ENCODE data around the gene PCGF3. TPM values are rescaled to one million over a fixed set of nuclear protein-coding genes. Genes with fewer than 3 reads are reported as not detected.

PCGF3 gene
- total RNA-seq, 4 donors from 2014 or later, result 31.7 to 35.3 (median 34.7) TPM

DNA sequence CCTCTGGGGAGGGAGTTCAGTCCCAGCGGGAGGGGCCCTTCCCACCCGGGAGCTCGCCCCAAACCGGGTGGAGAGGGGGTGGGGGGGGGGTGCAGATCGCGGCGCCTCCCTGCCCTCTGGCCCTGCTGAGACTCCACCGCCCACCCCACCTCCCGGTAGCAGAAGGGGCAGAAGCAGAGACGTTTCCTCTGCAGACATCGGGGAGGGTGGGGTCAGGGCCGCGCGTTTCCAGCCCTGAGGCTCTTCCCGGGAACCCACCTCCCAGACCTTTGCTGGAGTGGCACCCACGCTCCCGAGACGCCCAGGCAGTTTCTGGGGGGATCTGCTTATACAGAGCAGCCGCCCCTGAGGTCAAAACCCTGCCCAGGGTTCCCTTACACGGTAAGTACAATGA lies 90.1 kb downstream of the PCGF3 start:
- 17% methylated on average over 11 of the region's 20 CpGs for WGBS
- Histone ChIP-seq H3K9me3 (no peaks in the 10 kb centered on the region), H3K36me3 (no peaks in the 10 kb centered on the region), H3K27ac (replicated peaks in 1 of 4) (no peak overlapping the region), H3K4me1 (peaks cover 18 to 40% (median 29%) of the 10 kb centered on the region in 4 donors), H3K4me3 (peak overlapping the region; percentile 37 to 54 (median 40)), H3K27me3 (peaks cover 8 to 70% (median 34%) of the 10 kb centered on the region in 4 donors)
- intact Hi-C loops (cut with DNase I), result no loop called here
- no peak for TF ChIP-seq EP300 (IDR thresholded peaks at IDR 0.05)
- no peak for DNase-seq (ENCODE audit: extremely low spot score)

GRCh38 chr4:796206-796605 lies 90.6 kb downstream of the PCGF3 start:
- TF ChIP-seq POLR2AphosphoS5 (IDR thresholded peaks at IDR 0.05), result no peak
- TF ChIP-seq POLR2A (IDR thresholded peaks at IDR 0.05; ENCODE audit: low read depth), result no peak
- TF ChIP-seq, protein P1, sequence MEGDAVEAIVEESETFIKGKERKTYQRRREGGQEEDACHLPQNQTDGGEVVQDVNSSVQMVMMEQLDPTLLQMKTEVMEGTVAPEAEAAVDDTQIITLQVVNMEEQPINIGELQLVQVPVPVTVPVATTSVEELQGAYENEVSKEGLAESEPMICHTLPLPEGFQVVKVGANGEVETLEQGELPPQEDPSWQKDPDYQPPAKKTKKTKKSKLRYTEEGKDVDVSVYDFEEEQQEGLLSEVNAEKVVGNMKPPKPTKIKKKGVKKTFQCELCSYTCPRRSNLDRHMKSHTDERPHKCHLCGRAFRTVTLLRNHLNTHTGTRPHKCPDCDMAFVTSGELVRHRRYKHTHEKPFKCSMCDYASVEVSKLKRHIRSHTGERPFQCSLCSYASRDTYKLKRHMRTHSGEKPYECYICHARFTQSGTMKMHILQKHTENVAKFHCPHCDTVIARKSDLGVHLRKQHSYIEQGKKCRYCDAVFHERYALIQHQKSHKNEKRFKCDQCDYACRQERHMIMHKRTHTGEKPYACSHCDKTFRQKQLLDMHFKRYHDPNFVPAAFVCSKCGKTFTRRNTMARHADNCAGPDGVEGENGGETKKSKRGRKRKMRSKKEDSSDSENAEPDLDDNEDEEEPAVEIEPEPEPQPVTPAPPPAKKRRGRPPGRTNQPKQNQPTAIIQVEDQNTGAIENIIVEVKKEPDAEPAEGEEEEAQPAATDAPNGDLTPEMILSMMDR (IDR thresholded peaks at IDR 0.05), result no peak
- TF ChIP-seq EP300 (IDR thresholded peaks at IDR 0.05), result no peak
- Histone ChIP-seq H3K9me3 (no peaks in the 10 kb centered on the region), H3K4me3 (no peak overlapping the region), H3K4me1 (peaks cover 18 to 40% (median 29%) of the 10 kb centered on the region in 4 donors), H3K27ac (replicated peaks in 1 of 4) (no peak overlapping the region), H3K27me3 (peaks cover 8 to 66% (median 34%) of the 10 kb centered on the region in 4 donors), H3K36me3 (no peaks in the 10 kb centered on the region)
- intact Hi-C loops (cut with DNase I), result no loop called here
- 89% methylated on average over 17 of the region's 17 CpGs for whole genome bisulfite sequencing
- DNase-seq (ENCODE audit: extremely low spot score), result no peak

DNA sequence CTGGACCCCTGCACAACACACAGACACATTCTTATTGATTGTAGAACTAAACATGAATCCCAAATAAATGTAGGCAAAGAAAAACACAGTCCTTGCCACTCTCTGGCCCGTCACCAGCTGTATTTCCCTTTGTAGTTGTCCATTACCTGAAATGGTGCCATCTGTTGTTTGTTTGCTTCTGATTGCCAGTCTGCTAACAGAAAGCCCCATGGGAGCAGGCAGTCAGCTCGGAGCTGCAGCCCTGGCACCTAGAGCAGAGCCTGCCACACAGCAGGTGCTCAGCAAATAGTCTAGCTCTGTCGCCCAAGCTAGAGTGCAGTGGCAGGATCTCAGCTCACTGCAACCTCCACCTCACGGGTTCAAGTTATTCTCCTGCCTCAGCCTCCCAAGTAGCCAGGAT lies 91.4 kb downstream of the PCGF3 start:
- WGBS, result 82% methylated on average over 4 of the region's 4 CpGs
- peaks cover 8 to 58% (median 34%) of the 10 kb centered on the region in 4 donors for H3K27me3 ChIP-seq
- no peak overlapping the region for H3K4me3 ChIP-seq

DNA sequence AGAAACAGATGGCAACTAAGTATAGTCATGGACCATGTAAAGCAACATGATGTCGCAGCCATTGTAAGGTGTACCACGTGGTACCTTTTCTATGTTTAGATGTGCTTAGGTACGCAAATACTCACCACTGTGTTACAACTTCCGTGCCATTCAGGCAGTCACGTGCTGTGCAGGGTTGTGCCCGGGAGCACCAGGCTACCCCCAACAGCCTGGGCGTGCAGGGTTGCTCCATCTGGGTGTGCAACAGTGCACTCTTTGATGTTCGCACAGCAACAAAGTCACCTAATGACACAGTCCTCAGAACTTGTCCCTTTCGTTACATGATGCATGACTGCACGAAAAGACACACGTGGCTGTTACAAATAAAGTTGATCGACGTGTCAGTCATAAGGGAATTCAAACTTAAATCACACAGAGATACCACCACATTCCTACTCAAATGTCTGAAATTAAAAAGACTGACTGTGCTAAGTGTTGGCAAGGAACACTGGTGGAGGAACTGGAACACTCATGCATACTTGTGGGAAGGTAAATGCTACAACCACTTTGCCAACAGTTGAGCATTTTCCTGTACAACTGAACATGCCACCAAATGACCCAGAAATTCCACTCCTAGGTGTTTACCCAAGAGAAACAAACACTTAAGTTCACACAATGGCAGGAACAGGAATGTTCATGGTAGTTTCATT lies 95.9 kb downstream of the PCGF3 start:
- WGBS, result 91% methylated on average over 13 of the region's 13 CpGs
- no peaks in the 10 kb centered on the region for H3K4me1 ChIP-seq
- DNase-seq (ENCODE audit: extremely low spot score), result no peak
- no peaks in the 10 kb centered on the region for H3K9me3 ChIP-seq
- no peak overlapping the region for H3K4me3 ChIP-seq
- intact Hi-C loops (cut with DNase I), result no loop called here
- H3K27me3 ChIP-seq, result peaks cover 0 to 22% (median 3%) of the 10 kb centered on the region in 4 donors
- no peaks in the 10 kb centered on the region for H3K36me3 ChIP-seq
- TF ChIP-seq, protein P1 (IDR thresholded peaks at IDR 0.05), result no peak
- TF ChIP-seq EP300 (IDR thresholded peaks at IDR 0.05) (no peak), POLR2AphosphoS5 (IDR thresholded peaks at IDR 0.05) (no peak), POLR2A (IDR thresholded peaks at IDR 0.05; ENCODE audit: low read depth) (no peak)
- no peak overlapping the region for H3K27ac ChIP-seq (replicated peaks in 1 of 4)

More for the DNA sequence above, 91.4 kb downstream of the PCGF3 start:
- no peaks in the 10 kb centered on the region for H3K36me3 ChIP-seq
- peaks cover 15 to 32% (median 22%) of the 10 kb centered on the region in 4 donors for H3K4me1 ChIP-seq
- no peak for TF ChIP-seq POLR2A (IDR thresholded peaks at IDR 0.05; ENCODE audit: low read depth)
- TF ChIP-seq, protein P1 (IDR thresholded peaks at IDR 0.05), result no peak
- no peak for TF ChIP-seq POLR2AphosphoS5 (IDR thresholded peaks at IDR 0.05)
- no peak for TF ChIP-seq EP300 (IDR thresholded peaks at IDR 0.05)
- no peaks in the 10 kb centered on the region for H3K9me3 ChIP-seq
- intact Hi-C loops (cut with DNase I), result no loop called here
- no peak for DNase-seq (ENCODE audit: extremely low spot score)
- H3K27ac ChIP-seq (replicated peaks in 1 of 4), result no peak overlapping the region

GRCh38 chr4:803884-804283 lies 98.3 kb downstream of the PCGF3 start:
- Histone ChIP-seq H3K27ac (replicated peaks in 1 of 4) (no peak overlapping the region), H3K36me3 (no peaks in the 10 kb centered on the region), H3K27me3 (peaks cover 0 to 21% (median 3%) of the 10 kb centered on the region in 4 donors), H3K4me1 (peaks cover 0 to 5% (median 1%) of the 10 kb centered on the region in 4 donors), H3K9me3 (no peaks in the 10 kb centered on the region), H3K4me3 (no peak overlapping the region)
- no peak for TF ChIP-seq POLR2AphosphoS5 (IDR thresholded peaks at IDR 0.05)
- TF ChIP-seq, protein P1 (IDR thresholded peaks at IDR 0.05), result no peak
- intact Hi-C loops (cut with DNase I), result no loop called here
- DNase-seq (ENCODE audit: extremely low spot score), result no peak
- 90% methylated on average over 13 of the region's 13 CpGs for WGBS

Data from esophagus muscularis mucosa (tissue), 4 donors.